Brain microvascular endothelial cell (primary cell): ENCODE data around the gene AZGP1.
"Not testable (repeated sequence)": the region's sequence is repeated elsewhere in the genome, so short reads cannot be mapped to it uniquely, and the experiment has no call there.

Experiments
- DNase-seq: peaks from one replicate; pipeline ENCODE4 v3.0.0-alpha.2; 2020
- H3K27ac ChIP-seq: fragments of 250-450 bp; sonication (Bioruptor Pico); 2 replicates; pipeline ENCODE4 v1.5.1; 2020; ENCODE audit warnings: mild to moderate bottlenecking, moderate library complexity
- H3K27me3 ChIP-seq: fragments of 250-450 bp; sonication (Bioruptor Pico); replicated peaks from 2 replicates; pipeline ENCODE4 v1.5.1; 2020; ENCODE audit warnings: mild to moderate bottlenecking
- H3K36me3 ChIP-seq: fragments of 250-450 bp; sonication (Bioruptor Pico); replicated peaks from 2 replicates; pipeline ENCODE4 v1.5.1; 2020; ENCODE audit warnings: mild to moderate bottlenecking
- H3K4me3 ChIP-seq: 2 replicates; pipeline ENCODE4 v1.5.1; 2011; ENCODE audit warnings: low read depth, mild to moderate bottlenecking, control low read depth, low read length, moderate library complexity
- CTCF ChIP-seq: IDR thresholded peaks from 2 replicates; pipeline ENCODE4 v1.5.1; 2011; ENCODE audit warnings: low read depth, mild to moderate bottlenecking, moderate library complexity, low read length, control low read depth, inconsistent platforms; ENCODE audit errors: missing control alignments
- in situ Hi-C: cut with HindIII; loops from 2 replicates; pipeline ENCODE4 v1.10.0; 2017; ENCODE audit warnings: low sequenced_read_pairs, low pct_ligation_motif_present

AZGP1 gene

GRCh38 chr7:99992330-99993038 lies 16.7 kb upstream of the AZGP1 start:
- Histone ChIP-seq H3K27ac (no peak overlapping the region), H3K4me3 (no peak overlapping the region), H3K27me3 (no peaks in the 10 kb centered on the region), H3K36me3 (no peaks in the 10 kb centered on the region)
- in situ Hi-C loops = loop anchor here (25.0 kb wide), 1 partner anchor 95 kb away; the partner anchor contains the start of genes COPS6 and ZNF3
- no peak for DNase-seq
- no peak for TF ChIP-seq CTCF

DNA sequence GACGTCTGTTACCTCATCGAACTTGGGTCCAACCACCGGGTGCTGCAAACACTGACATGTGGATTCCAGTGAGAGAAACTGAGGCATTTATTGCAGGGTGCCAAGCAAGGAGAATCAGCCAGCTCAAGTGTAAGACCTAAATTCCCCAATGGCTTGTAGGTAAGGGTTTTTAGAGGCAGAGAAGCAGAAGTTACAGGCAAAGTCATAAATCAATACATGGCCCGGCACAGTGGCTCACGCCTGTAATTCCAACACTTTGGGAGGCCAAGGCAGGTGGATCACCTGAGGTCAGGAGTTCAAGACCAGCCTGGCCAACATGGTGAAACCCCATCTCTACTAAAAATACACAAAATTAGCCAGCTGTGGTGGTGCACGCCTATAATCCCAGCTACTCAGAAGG lies 15.7 kb upstream of the AZGP1 start:
- not testable (repeated sequence) for H3K36me3 ChIP-seq, H3K27ac ChIP-seq, H3K27me3 ChIP-seq, DNase-seq, H3K4me3 ChIP-seq
- in situ Hi-C loops = loop anchor here (25.0 kb wide), 1 partner anchor 96 kb away; the partner anchor contains the start of genes COPS6 and ZNF3

DNA sequence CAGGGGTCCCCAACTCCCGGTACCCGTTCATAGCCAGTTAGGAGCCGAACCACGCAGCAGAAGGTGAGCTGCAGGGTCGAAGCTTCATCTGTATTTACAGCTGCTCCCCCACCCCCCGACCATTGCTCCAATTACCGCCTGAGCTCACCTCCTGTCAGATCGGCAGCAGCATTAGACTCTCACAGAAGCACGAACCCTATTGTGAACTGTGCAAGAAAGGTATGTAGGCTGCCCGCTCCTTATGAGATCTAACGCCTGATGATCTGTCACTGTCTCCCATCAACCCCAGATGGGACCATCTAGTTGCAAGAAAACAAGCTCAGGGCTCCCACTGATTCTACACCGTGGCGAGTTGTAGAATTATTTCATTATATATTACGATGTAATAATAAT lies 14.6 kb upstream of the AZGP1 start:
- Histone ChIP-seq H3K27me3 (no peaks in the 10 kb centered on the region), H3K4me3 (peak overlapping the region; percentile 39), H3K36me3 (no peaks in the 10 kb centered on the region), H3K27ac (no peak overlapping the region)
- no peak for TF ChIP-seq CTCF
- no peak for DNase-seq
- in situ Hi-C loops = loop anchor here (25.0 kb wide), 1 partner anchor 97 kb away; the partner anchor contains the start of genes COPS6 and ZNF3

GRCh38 chr7:99987846-99988245 lies 12.0 kb upstream of the AZGP1 start:
- no peak for TF ChIP-seq CTCF
- no peaks in the 10 kb centered on the region for H3K27me3 ChIP-seq
- in situ Hi-C loops = loop anchor here (25.0 kb wide), 1 partner anchor 99 kb away; the partner anchor contains the start of genes COPS6 and ZNF3
- no peaks in the 10 kb centered on the region for H3K36me3 ChIP-seq
- no peak for DNase-seq
- H3K27ac ChIP-seq = no peak overlapping the region
- no peak overlapping the region for H3K4me3 ChIP-seq

DNA sequence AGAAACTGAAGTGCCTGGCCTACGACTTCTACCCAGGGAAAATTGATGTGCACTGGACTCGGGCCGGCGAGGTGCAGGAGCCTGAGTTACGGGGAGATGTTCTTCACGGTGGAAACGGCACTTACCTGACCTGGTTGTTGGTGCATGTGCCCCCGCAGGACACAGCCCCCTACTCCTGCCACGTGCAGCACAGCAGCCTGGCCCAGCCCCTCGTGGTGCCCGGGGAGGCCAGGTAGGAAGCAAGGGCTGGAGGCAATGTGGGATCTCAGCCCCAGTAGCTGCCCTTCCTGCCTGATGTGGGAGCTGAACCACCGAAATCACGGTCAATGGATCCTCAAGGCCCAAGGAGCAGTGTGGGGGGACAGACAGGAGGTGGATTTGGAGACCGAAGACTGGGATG lies 11.5 kb upstream of the AZGP1 start:
- DNase-seq, H3K27me3 ChIP-seq, H3K27ac ChIP-seq, H3K4me3 ChIP-seq, H3K36me3 ChIP-seq: not testable (repeated sequence)
- in situ Hi-C loops = loop anchor here (25.0 kb wide), 1 partner anchor 100 kb away; the partner anchor contains the start of genes COPS6 and ZNF3

DNA sequence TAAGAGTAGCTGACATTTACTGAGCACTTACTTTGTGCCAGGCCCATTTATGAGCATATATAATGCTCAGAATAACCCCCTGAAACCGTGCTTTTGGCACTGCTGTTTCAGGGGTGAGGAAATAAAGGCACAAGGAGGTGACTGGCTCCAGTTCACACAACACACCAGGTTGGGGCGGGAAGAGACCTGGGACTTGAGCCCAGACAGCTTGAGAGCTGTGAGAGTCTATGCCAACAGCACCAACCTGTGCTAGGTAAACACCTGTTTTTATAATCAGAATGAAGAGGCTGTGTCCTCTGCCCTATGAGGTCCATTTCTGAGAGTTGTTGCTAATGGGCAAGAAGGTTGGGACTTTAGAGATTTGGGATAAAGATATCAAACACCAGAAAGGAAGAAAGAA lies 8.8 kb upstream of the AZGP1 start:
- Histone ChIP-seq H3K27me3 (no peaks in the 10 kb centered on the region), H3K4me3 (no peak overlapping the region), H3K36me3 (no peaks in the 10 kb centered on the region), H3K27ac (no peak overlapping the region)
- in situ Hi-C loops = loop anchor here (25.0 kb wide), 1 partner anchor 103 kb away; the partner anchor contains the start of genes COPS6 and ZNF3
- TF ChIP-seq CTCF = no peak
- DNase-seq = no peak

DNA sequence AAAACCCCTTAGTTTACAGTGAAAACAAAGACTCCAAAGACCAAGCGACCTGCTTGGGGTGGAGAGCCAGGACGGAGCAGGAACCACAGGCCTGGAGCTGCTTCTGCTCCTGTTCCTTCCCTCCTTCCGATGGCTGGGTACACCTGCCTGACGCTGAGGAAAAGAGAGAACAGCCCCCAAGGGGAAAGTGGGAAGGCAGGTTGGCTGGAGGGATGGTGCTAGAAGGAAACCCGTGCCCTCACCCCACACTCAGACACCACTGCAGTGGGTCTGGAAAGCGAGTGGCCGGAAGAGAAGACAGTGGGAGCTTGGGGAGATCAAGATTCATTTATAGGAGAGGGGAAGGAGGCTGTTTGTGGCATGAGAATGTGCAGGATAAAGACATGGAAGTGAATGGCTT lies 5.2 kb upstream of the AZGP1 start:
- DNase-seq, H3K27ac ChIP-seq, H3K36me3 ChIP-seq, H3K27me3 ChIP-seq, H3K4me3 ChIP-seq: not testable (repeated sequence)
- in situ Hi-C loops = loop anchor here (25.0 kb wide), 1 partner anchor 106 kb away; the partner anchor contains the start of genes COPS6 and ZNF3

DNA sequence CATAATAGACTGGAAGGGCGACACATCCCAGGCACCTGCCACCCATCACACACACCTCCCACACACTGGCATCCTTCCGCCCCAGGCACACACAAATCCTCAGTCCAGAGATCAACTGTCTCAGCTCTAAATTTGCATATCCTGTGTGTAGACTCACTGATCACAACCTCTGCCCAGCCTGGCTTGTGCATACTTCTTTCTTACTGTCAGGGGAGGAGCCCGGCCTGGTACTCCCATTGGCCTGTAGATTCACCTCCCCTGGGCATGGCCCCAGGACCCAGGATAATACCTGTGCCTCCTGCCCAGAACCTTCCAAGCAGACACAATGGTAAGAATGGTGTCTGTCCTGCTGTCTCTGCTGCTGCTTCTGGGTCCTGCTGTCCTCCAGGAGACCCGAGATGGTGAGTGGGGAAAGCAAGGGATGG lies 4.6 kb upstream of the AZGP1 start:
- not testable (repeated sequence) for H3K4me3 ChIP-seq, H3K36me3 ChIP-seq, H3K27me3 ChIP-seq, DNase-seq, H3K27ac ChIP-seq
- in situ Hi-C loops = loop anchor here (25.0 kb wide), 1 partner anchor 107 kb away; the partner anchor contains the start of genes COPS6 and ZNF3
